GM18951 (cell line): ENCODE results near the gene ZBTB21.

Experiments used
- POLR2A ChIP-seq: IDR thresholded peaks from 4 replicates; pipeline ENCODE4 v1.6.1; 2011; ENCODE audit warnings: mild to moderate bottlenecking; ENCODE audit not compliant: insufficient read length, insufficient read depth; ENCODE audit errors: extremely low read depth
- in situ Hi-C: fragments of 300-500 bp; cut with MboI; formaldehyde crosslinking; loops from one replicate; pipeline ENCODE4 v1.12.0; 2022; ENCODE audit warnings: low sequenced_read_pairs, mixed read lengths, inconsistent platforms; ENCODE audit not compliant: unreplicated experiment

The ZBTB21 gene

DNA sequence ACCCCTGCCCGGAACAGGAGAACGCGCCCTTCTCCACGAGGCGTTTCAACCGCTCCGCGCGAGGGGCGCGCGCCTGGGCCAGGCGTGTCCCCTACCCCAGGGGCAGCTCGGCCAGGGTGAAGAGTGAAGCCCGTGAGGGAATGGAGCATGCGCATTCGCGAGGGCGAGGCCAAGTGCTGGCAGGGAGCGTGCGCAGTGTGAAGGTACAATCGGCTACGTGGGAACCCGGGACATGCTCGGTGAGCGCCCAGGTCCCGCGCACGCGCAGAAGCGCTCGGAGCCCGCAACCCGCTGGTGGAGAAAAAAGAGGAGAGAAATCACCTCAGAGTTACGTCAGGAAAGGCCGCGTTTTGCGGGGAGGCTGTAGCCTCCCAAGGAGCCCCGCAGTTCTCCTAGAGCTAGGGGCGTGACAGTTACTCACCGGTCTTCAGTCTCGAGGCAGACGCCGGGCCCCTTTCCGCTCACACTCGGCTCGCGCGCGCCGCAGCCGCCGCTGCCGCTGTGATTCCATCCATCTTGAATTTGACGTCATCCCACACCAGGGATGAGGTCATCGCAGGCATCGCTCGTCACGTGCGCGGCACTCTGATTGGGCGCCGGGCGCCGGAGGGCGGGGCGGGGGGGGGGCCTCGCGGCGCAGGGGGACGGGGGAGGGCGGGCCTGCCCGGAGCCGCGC lies at the start of gene ZBTB21:
Gene ZBTB21, minus strand, starts transcription at position 530 of the 676 bp plus-strand sequence. CDS start 16,265 bp downstream, outside the sequence.
- peak; percentile 92 for TF ChIP-seq POLR2A
- in situ Hi-C loops = no loop called here

DNA sequence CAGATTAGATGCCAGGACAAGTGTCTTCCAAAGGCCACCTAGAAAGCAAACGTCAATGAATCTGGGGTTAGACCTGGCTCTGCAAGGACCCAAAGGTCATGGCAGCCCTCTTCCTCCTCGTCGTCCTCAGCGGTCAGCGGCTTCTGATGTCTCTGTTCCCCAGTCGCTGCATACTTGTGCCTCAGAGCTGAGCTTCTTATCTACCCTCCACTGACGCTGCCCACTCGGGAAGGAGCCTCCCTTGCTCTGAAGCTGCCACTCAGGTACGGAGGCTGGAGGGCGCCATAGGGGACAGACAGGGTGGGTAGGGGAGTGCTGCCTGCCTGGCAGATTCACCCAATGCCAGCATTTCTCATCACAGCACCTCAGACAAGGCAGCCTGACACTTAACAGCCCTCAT lies 49.6 kb upstream of the ZBTB21 start:
- in situ Hi-C loops = no loop called here
- TF ChIP-seq POLR2A = no peak

DNA sequence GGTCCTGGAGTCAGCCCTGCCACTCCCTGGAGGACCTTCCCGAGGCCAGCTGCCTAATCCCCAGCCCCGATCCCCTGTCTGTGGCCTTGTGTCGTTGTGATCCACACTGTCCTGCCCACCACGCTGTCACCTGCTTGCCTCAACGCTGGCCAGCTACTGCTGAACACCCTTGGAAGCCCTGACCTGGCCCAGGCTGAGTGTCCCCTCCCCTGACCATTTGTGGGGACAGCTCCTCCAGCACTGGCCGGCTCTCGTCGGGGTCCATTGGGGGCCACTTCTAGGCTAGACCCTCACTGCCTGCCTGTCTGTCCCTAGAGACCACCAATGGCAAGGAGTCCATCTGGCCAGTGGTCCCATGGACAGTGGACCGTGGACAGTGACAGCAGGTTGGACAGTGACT lies 49.0 kb upstream of the ZBTB21 start:
- in situ Hi-C loops = no loop called here
- TF ChIP-seq POLR2A = no peak

DNA sequence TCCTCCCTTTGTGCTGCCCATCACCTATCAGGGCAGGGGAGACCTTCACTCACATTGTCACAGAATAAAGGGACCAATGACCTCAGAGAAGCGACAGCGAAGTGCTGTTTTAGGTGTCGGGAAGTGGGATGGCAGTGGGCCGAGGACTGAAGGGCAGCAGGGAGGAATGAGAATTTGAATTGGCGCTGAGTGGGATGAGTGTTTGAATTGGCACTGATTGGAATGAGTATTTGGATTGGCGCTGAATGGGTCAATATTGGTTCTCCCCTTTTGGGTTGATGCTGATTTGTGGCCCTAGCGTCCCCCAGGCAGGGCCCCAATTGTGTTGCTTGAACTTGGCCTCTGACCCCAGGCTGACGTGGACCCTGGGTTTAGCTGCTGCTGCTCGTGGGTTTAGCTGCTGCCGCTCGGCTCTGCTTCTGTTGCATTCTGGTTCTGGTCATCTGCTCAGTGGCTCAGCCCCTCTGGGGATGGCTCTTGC lies 48.5 kb upstream of the ZBTB21 start:
- no peak for TF ChIP-seq POLR2A
- in situ Hi-C loops = no loop called here

DNA sequence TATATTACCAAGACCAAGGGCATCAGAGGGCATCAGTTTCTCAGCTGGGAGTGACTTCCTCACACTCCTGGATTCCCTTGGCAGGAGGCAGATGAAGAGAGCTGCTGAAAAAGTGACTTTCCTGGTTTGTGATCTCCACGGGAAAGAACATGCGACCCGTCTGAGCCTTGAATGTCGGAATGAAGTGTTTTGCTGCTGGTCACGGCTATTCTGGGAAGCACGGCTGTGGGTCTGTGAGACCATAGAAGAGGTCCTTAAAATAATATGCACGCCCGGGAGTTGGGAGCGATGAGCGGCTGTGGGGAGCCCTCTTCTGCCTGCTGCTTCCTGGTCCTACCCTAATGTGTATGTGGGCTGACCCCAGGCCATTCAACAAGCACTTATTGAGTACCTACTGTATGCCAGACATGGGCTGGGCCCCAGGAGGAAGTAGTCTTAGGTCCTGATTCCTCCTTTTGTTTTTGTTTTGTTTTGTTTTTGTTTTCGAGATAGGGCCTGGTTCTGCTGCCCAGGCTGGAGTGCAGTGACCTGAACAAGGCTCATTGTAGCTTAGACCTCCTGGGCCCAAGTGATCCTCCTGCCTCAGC lies 47.8 kb upstream of the ZBTB21 start:
- TF ChIP-seq POLR2A = no peak
- in situ Hi-C loops = no loop called here

DNA sequence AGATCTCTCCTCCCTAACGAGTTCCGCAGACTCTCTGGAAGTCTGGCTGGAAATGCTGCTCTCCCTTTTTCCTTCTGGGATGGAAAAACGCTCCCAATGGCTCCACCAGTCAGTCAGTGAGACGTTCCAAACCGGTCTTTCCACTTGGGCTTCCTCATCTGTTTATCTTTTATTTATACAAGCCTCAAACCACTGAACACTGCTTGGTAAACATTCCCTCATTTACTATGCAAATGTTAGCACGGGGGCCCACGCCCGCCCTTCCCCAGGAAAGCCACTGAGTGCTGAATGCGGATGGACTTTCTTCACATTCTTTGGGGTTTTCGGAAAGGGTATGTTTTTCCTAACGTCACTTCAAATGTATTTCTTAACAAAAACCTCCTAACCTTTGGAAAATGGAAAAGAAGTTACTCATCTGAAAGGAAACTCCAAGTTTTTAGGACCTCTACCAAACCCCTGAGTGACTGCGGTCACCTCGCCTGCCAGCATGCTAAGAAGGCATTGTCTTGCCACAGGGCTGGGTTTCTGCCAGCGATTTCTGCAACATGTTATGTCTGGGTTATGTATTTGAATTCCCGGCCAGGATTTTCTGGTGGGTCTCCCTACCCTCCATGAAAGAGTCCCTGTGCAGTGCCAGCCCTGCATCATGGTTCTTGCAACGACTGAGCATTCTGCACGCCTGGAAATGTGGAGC lies 47.0 kb upstream of the ZBTB21 start:
- TF ChIP-seq POLR2A = no peak
- in situ Hi-C loops = no loop called here

DNA sequence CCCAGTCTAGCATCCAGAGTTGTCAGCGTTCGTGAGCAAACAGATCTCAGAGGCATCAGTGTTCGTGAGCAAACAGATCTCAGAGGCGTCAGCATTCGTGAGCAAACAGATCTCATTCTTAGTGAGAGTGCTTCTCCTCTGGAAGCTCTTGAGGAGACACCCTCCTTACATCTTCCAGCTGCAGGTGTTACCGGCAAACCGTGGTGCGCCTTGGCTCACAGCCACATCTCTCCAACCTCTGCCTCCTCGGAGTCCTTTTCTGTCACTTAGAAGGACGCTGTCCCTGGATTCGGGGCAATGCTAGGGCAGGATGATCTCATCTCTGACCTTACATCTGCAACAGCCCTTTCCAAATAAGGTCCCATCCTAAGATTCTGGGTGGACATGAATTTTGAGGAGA lies 46.3 kb upstream of the ZBTB21 start:
- TF ChIP-seq POLR2A = no peak
- in situ Hi-C loops = no loop called here

DNA sequence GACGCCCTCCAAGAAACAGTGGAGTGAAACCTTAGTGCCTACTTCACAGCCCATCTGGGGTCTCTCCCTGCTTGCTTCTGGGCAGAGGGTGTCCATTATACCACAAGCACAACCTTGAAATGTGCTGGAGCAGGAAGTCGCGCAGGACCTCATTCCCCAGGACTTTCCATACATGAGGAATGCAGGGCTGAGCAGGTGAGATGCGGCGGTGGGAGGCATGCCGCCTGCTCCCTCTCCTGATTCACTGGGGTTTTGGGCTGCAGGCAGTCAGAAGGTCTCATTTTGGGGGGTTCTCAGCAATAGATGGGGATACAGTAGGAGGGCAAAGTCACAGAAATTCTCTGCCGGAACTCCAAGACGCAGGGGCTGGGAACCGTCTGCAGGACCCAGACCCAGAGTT lies 45.3 kb upstream of the ZBTB21 start:
- in situ Hi-C loops = no loop called here
- no peak for TF ChIP-seq POLR2A

DNA sequence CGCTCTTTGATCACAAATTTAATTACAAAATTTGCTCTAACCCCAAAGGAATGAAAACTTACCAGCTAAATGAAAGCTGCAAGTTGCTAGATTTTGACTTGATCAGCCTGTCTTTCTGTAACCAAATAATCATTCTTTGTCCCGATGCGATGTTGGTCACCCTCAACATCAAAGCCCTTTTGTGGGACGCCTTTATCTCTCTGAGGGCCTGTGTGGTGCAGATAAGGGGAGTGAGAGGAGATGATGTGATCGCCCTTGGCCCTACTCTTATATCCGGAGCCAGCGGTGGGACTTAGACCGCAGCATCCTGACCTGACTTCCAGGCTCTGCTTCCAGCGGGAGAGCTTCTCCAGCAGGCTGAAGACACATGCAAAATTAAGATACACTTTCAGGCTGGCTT lies 41.6 kb upstream of the ZBTB21 start:
- in situ Hi-C loops = no loop called here
- TF ChIP-seq POLR2A = no peak

DNA sequence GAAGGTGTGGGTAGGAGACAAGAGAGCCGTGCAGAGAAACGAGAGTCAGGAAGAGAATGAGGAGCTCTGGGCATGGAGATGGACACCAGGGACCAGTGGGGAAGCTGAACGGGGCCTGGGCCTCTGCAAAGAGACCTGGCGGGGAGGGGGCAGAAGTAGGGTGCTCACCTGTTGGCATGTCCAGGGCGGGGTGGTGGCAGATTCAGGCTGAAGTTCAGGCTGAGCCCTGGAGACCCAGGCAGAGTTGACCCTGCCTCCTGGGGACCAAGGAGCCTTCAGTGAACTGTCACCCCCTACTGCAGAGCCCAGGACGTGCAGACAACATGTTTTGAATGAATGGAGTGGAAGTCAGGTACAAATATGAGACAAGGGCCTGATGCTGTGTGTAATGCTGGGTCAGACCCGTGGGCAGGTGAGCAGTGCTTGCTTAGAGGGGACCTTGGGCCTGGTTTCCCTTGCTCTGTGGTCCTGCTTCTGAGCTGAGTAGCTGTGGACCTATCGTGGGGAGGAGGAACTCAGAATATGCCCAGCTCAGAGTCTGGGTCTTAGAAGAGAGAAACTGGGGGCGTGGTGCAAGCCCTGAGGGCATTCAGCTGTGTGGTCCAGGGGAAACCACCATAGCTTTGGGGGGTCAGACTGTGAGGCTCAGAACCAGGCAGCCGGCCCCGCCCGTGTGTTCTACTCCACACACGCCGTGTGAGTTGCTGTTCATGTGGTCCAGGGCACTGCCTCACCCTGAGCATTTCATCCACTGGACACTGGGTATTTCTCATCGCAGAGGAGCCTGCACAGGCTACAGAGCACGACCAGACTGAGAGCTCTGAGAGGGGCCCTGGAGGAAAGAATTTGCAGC lies 39.6 kb upstream of the ZBTB21 start:
- in situ Hi-C loops = no loop called here
- TF ChIP-seq POLR2A = no peak

DNA sequence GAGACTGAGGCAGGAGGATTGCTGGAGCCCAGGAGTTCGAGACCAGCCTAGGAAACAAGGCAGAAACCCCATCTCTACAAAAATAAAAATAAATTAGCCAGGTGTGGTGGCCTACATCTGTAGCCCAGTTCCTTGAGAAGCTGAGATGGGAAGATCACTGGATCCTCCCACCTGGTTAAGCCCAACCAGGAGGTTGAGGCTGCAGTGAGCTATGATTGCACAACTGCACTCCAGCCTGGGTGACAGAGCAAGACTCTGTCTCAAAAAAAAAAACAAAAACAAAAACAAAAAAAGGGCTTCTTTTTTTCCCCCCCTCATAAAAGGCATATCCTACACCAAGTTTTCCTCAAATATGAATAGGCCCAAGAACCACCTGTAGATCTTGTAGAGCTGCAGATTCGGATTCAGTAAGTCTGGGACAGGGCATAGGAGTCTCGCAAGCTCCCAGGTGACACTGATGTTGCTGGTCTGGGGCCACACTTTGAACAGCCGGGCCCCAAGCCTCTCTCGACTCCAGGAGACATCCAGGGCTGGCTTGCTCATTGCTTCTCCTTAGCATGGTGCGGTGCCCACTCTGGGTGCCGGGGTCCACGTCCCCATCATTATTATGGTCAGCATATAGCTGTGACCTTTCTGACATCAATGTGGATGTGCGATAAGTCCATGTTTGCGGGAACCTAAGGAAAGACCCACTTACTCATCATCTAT lies 38.9 kb upstream of the ZBTB21 start:
- in situ Hi-C loops = no loop called here

DNA sequence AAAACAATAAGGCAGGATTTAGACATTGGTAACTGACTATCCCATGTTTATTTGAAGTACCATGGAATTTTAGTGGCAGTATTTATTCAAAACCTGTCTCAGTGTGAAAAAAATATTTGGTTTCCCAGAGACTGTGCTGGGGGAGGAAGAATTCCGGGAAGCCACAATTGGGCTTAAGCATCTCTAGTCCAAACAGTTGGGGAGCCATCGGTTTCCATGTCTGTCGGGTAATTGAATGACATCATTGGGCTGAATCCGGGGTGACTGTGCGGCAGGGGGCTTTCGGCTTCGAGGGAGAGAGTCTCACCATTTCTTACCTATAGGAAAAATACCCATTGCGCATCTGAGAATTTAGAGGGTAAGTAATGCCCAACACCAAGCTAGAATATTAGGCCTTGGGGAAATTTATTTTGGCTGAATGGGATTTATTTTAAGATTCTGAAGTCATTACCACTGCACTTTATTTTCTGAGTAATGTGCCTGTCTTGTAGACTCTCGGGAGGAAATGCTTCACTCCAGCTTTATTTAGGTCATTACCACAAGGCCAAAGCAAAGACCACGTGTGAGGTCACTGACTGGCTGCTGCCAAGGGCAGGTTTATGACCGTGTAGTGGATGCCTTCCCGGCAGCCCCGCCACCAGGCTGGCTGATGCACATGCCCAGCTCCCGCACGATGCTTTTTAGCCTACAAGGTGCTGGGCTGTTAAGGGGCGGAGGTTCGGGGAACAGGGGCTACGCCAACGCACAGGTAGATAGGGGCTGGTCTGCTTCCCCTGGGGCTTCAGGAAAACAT lies 37.9 kb upstream of the ZBTB21 start:
- in situ Hi-C loops = no loop called here
- TF ChIP-seq POLR2A = no peak

More for the DNA sequence above, 38.9 kb upstream of the ZBTB21 start:
- no peak for TF ChIP-seq POLR2A
